HEK293T (cell line): ENCODE measurements around the gene TMEM79.

Experiments
- CTCF ChIA-PET: fragments of 350-600 bp; formaldehyde crosslinking; extraction: SDS; loops from one replicate; lab custom pipeline; 2021; ENCODE audit warnings: antibody characterized with exemption, inconsistent platforms; lab: Yijun Ruan, JAX
- POLR2A ChIA-PET: fragments of 350-600 bp; formaldehyde crosslinking; extraction: SDS; loops from one replicate; lab custom pipeline; 2020; ENCODE audit warnings: antibody characterized with exemption, inconsistent platforms; lab: Yijun Ruan, JAX
- DNase-seq: peaks from one replicate; pipeline ENCODE4 v3.0.0; 2012; ENCODE audit warnings: mixed read lengths; ENCODE audit errors: extremely low spot score
- ARNT ChIP-seq: fragments of 450-650 bp; IDR thresholded peaks from 2 replicates; pipeline ENCODE4 v1.6.1; 2017; ENCODE audit warnings: mild to moderate bottlenecking
- BHLHE40 ChIP-seq: fragments of 450-650 bp; IDR thresholded peaks from 2 replicates; pipeline ENCODE4 v1.6.1; 2016; ENCODE audit warnings: mild to moderate bottlenecking, moderate library complexity, borderline replicate concordance
- CTBP1 ChIP-seq: fragments of 450-650 bp; IDR thresholded peaks from 2 replicates; pipeline ENCODE4 v1.6.1; 2016; ENCODE audit warnings: borderline replicate concordance
- ELF4 ChIP-seq: fragments of 450-650 bp; IDR thresholded peaks from 2 replicates; pipeline ENCODE4 v1.6.1; 2017; ENCODE audit warnings: antibody characterized with exemption
- FOXA1 ChIP-seq: fragments of 450-650 bp; IDR thresholded peaks from 2 replicates; pipeline ENCODE4 v1.6.1; 2016; ENCODE audit warnings: mild to moderate bottlenecking
- FOXK2 ChIP-seq: fragments of 450-650 bp; IDR thresholded peaks from 2 replicates; pipeline ENCODE4 v1.6.1; 2016; ENCODE audit warnings: mild to moderate bottlenecking
- FOXM1 ChIP-seq: fragments of 450-650 bp; IDR thresholded peaks from 2 replicates; pipeline ENCODE4 v1.6.1; 2017; ENCODE audit warnings: mild to moderate bottlenecking, borderline replicate concordance
- HDGF ChIP-seq: fragments of 450-650 bp; IDR thresholded peaks from 2 replicates; pipeline ENCODE4 v1.6.1; 2017; ENCODE audit warnings: antibody characterized with exemption, borderline replicate concordance
- L3MBTL2 ChIP-seq: fragments of 450-650 bp; conservative IDR thresholded peaks from 2 replicates; pipeline ENCODE4 v1.6.1; 2016; ENCODE audit warnings: mild to moderate bottlenecking
- LEF1 ChIP-seq: fragments of 450-650 bp; IDR thresholded peaks from 2 replicates; pipeline ENCODE4 v1.6.1; 2017; ENCODE audit warnings: mild to moderate bottlenecking, borderline replicate concordance
- NFRKB ChIP-seq: fragments of 450-650 bp; IDR thresholded peaks from 2 replicates; pipeline ENCODE4 v1.6.1; 2016; ENCODE audit warnings: mild to moderate bottlenecking, moderate library complexity
- PKNOX1 ChIP-seq: fragments of 450-650 bp; IDR thresholded peaks from 2 replicates; pipeline ENCODE4 v1.6.1; 2016
- SP1 ChIP-seq: fragments of 450-650 bp; IDR thresholded peaks from 2 replicates; pipeline ENCODE4 v1.6.1; 2017
- SUZ12 ChIP-seq: fragments of 450-650 bp; IDR thresholded peaks from 2 replicates; pipeline ENCODE4 v1.6.1; 2016; ENCODE audit warnings: mild to moderate bottlenecking
- TARDBP ChIP-seq: fragments of 450-650 bp; IDR thresholded peaks from 2 replicates; pipeline ENCODE4 v1.6.1; 2016
- ZNF384 ChIP-seq: fragments of 450-650 bp; IDR thresholded peaks from 2 replicates; pipeline ENCODE4 v1.6.1; 2016

The TMEM79 gene

GRCh38 chr1:156260896-156261295, 23.2 kb upstream of the TMEM79 start:
- DNase-seq, result no peak
- TF ChIP-seq LEF1 (no peak), FOXA1 (no peak)
- ChIA-PET CTCF (no interaction called here), POLR2A (interaction anchor here (1.3 kb wide), 1 partner anchor 12 kb away, joined by 4 read pairs; no protein-coding TSS in a partner anchor)

GRCh38 chr1:156262461-156263287, 21.5 kb upstream of the TMEM79 start:
- CTCF ChIA-PET, result no interaction called here
- no peak for DNase-seq
- POLR2A ChIA-PET, result interaction anchor here (0.8 to 1.2 kb wide), 2 partner anchors 19 to 50 kb away, joined by 3 to 4 read pairs; partner anchors contain the start of gene PMF1
- TF ChIP-seq CTBP1 (no peak), ARNT (no peak), SP1 (no peak), BHLHE40 (no peak), NFRKB (no peak), FOXK2 (no peak), TARDBP (no peak), PKNOX1 (no peak), L3MBTL2 (no peak), SUZ12 (no peak), ZNF384 (no peak), LEF1 (no peak), FOXA1 (no peak), FOXM1 (no peak), ELF4 (no peak), HDGF (no peak)

GRCh38 chr1:156263288-156263655, 20.9 kb upstream of the TMEM79 start:
- CTCF ChIA-PET, result interaction anchor here (0.6 kb wide), 1 partner anchor 122 kb away, joined by 3 read pairs; no protein-coding TSS in a partner anchor

GRCh38 chr1:156266051-156266450, 18.1 kb upstream of the TMEM79 start:
- ChIA-PET CTCF (no interaction called here), POLR2A (no interaction called here)
- DNase-seq, result no peak
- TF ChIP-seq FOXK2, result no peak
- TF ChIP-seq NFRKB, result no peak
- no peak for TF ChIP-seq PKNOX1
- TF ChIP-seq ELF4, result no peak
- no peak for TF ChIP-seq FOXA1
- TF ChIP-seq CTBP1, result no peak
- no peak for TF ChIP-seq ZNF384
- no peak for TF ChIP-seq SP1
- no peak for TF ChIP-seq ARNT
- TF ChIP-seq TARDBP, result no peak
- TF ChIP-seq BHLHE40, result no peak
- no peak for TF ChIP-seq HDGF
- no peak for TF ChIP-seq FOXM1
- TF ChIP-seq LEF1, result no peak

More at GRCh38 chr1:156263288-156263655, 20.9 kb upstream of the TMEM79 start:
- DNase-seq, result no peak
- no peak for TF ChIP-seq SUZ12
- TF ChIP-seq ELF4, result no peak
- no peak for TF ChIP-seq FOXA1
- TF ChIP-seq FOXK2, result no peak
- POLR2A ChIA-PET, result interaction anchor here (0.7 to 0.8 kb wide), 2 partner anchors 18 to 51 kb away, joined by 3 read pairs; partner anchors contain the start of gene PMF1

GRCh38 chr1:156268336-156268735, 15.8 kb upstream of the TMEM79 start:
- DNase-seq, result no peak
- ChIA-PET POLR2A (interaction anchor here (1.5 to 1.8 kb wide), 2 partner anchors 15 to 22 kb away, joined by 5 to 9 read pairs; partner anchors contain the start of gene SMG5), CTCF (no interaction called here)
- TF ChIP-seq BHLHE40 (no peak), PKNOX1 (no peak), ARNT (no peak), L3MBTL2 (no peak), HDGF (no peak), SUZ12 (no peak), SP1 (no peak), NFRKB (no peak), CTBP1 (no peak), FOXK2 (no peak)

- POLR2A ChIA-PET, result interaction anchor here (5.0 kb wide), 1 partner anchor 12 kb away, joined by 34 read pairs; the partner anchor contains the start of genes SMG5 and TMEM79
Observed at GRCh38 chr1:156270314-156270713, 13.8 kb upstream of the TMEM79 start.

More at GRCh38 chr1:156270314-156270713, 13.8 kb upstream of the TMEM79 start:
- DNase-seq, result no peak
- CTCF ChIA-PET, result interaction anchor here (0.9 kb wide), 1 partner anchor 89 kb away, joined by 3 read pairs; no protein-coding TSS in a partner anchor
- no peak for TF ChIP-seq ZNF384
- no peak for TF ChIP-seq ELF4
- no peak for TF ChIP-seq L3MBTL2
